Glutamatergic neuron (in vitro differentiated cells): Measurements from ENCODE around the gene ZNF248. TPM values are rescaled to one million over a fixed set of nuclear protein-coding genes. Genes with fewer than 3 reads are reported as not detected.

Source experiments
- DNase-seq: peaks from one replicate; pipeline ENCODE4 v3.0.0; 2022
- H3K27ac Mint-ChIP-seq: one replicate; pipeline ENCODE4 v1.8.0; 2020; ENCODE audit warnings: mild to moderate bottlenecking, mixed read lengths, inconsistent platforms; ENCODE audit not compliant: unreplicated experiment
- H3K27me3 Mint-ChIP-seq: one replicate; pipeline ENCODE4 v1.8.0; 2020; ENCODE audit warnings: mild to moderate bottlenecking, moderate library complexity, mixed read lengths, inconsistent platforms; ENCODE audit not compliant: unreplicated experiment
- H3K36me3 Mint-ChIP-seq: one replicate; pipeline ENCODE4 v1.8.0; 2020; ENCODE audit warnings: mild to moderate bottlenecking, mixed read lengths, inconsistent platforms; ENCODE audit not compliant: unreplicated experiment
- H3K4me1 Mint-ChIP-seq: one replicate; pipeline ENCODE4 v1.8.0; 2020; ENCODE audit warnings: mild to moderate bottlenecking, low read depth, mixed read lengths, inconsistent platforms; ENCODE audit not compliant: unreplicated experiment
- H3K4me3 Mint-ChIP-seq: one replicate; pipeline ENCODE4 v1.8.0; 2020; ENCODE audit warnings: mild to moderate bottlenecking, mixed read lengths, inconsistent platforms; ENCODE audit not compliant: unreplicated experiment
- H3K9me3 Mint-ChIP-seq: one replicate; pipeline ENCODE4 v1.8.0; 2020; ENCODE audit warnings: mild to moderate bottlenecking, moderate library complexity, mixed read lengths, inconsistent platforms; ENCODE audit not compliant: unreplicated experiment
- CTCF ChIP-seq: fragments of 200-600 bp; sonication (generic); IDR thresholded peaks from one replicate; pipeline ENCODE4 v1.5.0; 2021; ENCODE audit not compliant: partially characterized antibody, unreplicated experiment
- total RNA-seq: library from RNA; stranded (reverse); fragmentation: NEBNext Ultra II Directional; extraction: Animal tissue kit (Norgen Biotek cat#: 25700); gene quantifications from one replicate; pipeline ENCODE4 v1.2.1, GENCODE V29; 2021; ENCODE audit not compliant: unreplicated experiment

The ZNF248 gene
- total RNA-seq, 1 donor from 2014 or later = 11.1 TPM

GRCh38 chr10:37774351-37774750 is 83.1 kb downstream of the ZNF248 start:
- DNase-seq = no peak
- Mint-ChIP-seq H3K4me1 (no peaks in the 10 kb centered on the region), H3K4me3 (no peak overlapping the region), H3K36me3 (peaks cover 4% of the 10 kb centered on the region), H3K27me3 (peaks cover 2% of the 10 kb centered on the region), H3K27ac (no peak overlapping the region), H3K9me3 (peaks cover 3% of the 10 kb centered on the region)
- no peak for TF ChIP-seq CTCF

GRCh38 chr10:37765216-37765615 is 92.2 kb downstream of the ZNF248 start:
- no peaks in the 10 kb centered on the region for H3K27me3 Mint-ChIP-seq
- no peak overlapping the region for H3K4me3 Mint-ChIP-seq
- no peaks in the 10 kb centered on the region for H3K4me1 Mint-ChIP-seq
- no peaks in the 10 kb centered on the region for H3K36me3 Mint-ChIP-seq
- H3K27ac Mint-ChIP-seq = no peak overlapping the region
- no peak for TF ChIP-seq CTCF
- peaks cover 4% of the 10 kb centered on the region for H3K9me3 Mint-ChIP-seq
- no peak for DNase-seq

GRCh38 chr10:37763132-37763531 is 94.3 kb downstream of the ZNF248 start:
- no peaks in the 10 kb centered on the region for H3K27me3 Mint-ChIP-seq
- no peak for TF ChIP-seq CTCF
- H3K4me3 Mint-ChIP-seq = no peak overlapping the region
- H3K27ac Mint-ChIP-seq = no peak overlapping the region
- H3K36me3 Mint-ChIP-seq = no peaks in the 10 kb centered on the region
- no peaks in the 10 kb centered on the region for H3K4me1 Mint-ChIP-seq
- H3K9me3 Mint-ChIP-seq = peaks cover 4% of the 10 kb centered on the region
- DNase-seq = no peak

- no peaks in the 10 kb centered on the region for H3K36me3 Mint-ChIP-seq
- TF ChIP-seq CTCF = no peak
- H3K27me3 Mint-ChIP-seq = no peaks in the 10 kb centered on the region
- no peak for DNase-seq
- no peaks in the 10 kb centered on the region for H3K4me1 Mint-ChIP-seq
- H3K9me3 Mint-ChIP-seq = peaks cover 4% of the 10 kb centered on the region
- no peak overlapping the region for H3K27ac Mint-ChIP-seq
- H3K4me3 Mint-ChIP-seq = no peak overlapping the region
Measured at GRCh38 chr10:37762287-37762686, 95.1 kb downstream of the ZNF248 start.

- peaks cover 6% of the 10 kb centered on the region for H3K9me3 Mint-ChIP-seq
- no peak overlapping the region for H3K27ac Mint-ChIP-seq
- H3K4me1 Mint-ChIP-seq = no peaks in the 10 kb centered on the region
- no peaks in the 10 kb centered on the region for H3K27me3 Mint-ChIP-seq
- no peak overlapping the region for H3K4me3 Mint-ChIP-seq
- H3K36me3 Mint-ChIP-seq = no peaks in the 10 kb centered on the region
- no peak for DNase-seq
- TF ChIP-seq CTCF = no peak
Measured at GRCh38 chr10:37760817-37761216, 96.6 kb downstream of the ZNF248 start.
